NCI-H1048 (cell line): ENCODE measurements around the gene SFRP5.

ENCODE experiments used
- DNase-seq: peaks from one replicate; lab custom pipeline; 2025; lab: John Stamatoyannopoulos, UW

The SFRP5 gene

DNA sequence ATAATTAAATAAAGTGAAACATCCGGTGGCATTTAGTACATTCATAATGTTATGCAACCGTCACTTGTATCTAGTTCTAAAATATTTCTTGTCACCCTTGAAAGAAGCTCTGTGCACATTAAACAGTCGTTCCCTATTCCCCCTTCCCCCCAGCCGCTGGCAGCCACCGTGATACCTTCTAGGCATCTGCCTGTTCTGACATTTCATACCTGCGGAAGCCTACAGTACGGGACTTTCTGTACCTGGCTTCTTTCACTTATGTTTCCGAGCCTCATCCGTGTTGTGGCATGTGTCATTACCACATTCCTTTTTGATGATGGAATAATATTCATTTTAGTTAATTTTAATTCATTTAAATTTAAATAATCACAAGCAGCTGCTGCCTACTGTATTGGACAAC is 13.9 kb upstream of the SFRP5 start:
- no peak for DNase-seq

DNA sequence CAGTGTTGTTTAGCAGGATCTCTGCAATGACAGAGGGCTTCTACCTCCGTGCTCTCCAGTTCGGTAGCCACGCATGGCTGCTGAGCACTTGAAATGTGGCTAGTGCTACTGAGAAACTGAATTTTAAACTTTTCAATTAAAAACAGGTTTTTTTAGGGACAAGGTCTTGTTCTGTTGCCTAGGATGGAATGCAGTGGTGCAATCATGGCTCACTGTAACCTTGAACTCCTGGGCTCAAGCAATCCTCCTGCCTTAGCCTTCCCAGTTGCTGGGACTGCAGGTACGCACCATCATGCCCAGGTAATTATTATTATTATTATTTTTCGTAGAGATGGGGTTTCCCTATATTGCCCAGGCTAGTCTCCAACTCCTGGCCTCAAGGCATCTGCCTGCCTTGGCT is 13.4 kb upstream of the SFRP5 start:
- DNase-seq: no peak

DNA sequence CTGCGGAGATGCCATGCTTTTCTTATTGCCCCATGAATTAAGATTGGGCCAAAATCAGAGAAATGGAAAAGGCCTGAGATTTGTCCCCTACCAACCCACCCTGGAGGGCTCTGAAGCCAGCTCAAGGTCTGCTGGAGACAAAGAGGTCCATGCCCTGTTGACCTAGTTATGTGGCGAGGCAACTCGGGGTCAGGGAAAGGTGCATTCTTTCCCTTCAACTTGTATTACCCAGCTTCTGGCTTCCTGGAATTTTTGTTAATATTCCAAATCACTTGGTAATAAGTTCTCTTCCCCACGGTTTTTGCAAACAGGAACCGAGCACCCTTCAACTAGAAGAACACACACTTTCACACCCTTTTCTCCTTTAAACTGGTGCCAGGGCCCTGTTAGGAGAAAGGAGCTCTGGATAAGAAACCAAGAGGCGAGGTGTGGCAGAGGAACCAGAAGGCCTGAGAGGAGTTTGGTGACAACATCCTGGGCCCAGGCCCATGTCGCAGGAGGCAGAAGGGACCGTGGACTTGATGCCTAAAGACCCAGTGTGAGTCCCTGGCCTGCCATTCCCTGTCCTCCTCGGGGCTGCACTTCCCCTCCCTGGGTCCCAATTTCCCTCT is 12.5 kb upstream of the SFRP5 start:
- DNase-seq: no peak

DNA sequence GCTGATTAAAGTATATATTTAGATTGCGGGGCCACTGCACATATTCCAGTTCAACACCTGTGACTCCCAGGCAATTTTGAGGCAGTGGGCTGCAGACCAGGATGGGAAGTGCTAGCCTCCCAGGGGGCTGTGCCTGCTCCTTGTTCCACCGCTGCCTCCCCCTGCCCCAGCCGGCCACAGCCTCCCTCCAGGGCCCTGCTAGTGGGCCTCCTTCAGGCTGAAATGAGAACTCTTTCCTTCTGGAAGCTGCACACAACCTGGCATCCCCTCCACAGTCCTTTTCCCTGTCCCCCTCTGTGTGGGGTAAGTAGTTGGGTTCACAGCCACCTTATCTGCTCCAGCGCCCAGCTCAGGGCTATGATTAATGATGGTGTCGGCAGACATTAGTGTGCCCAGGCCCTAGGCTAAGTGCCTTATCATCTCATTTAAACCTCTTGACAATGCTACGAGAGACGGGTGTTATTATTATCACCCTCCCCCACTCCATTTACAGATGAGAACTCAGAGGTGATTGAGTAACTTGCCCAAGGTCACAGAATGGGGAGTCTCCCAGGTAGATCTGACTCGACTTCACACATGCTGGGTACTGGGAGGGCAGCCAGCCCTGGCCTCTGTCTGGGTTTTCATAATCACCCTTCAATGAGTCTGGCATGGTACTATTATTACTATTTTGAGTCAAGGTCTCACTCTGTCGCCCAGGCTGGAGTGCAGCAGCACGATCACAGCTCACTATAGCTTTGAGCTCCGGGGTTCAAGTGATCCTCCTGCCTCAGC is 10.8 kb upstream of the SFRP5 start:
- no peak for DNase-seq

DNA sequence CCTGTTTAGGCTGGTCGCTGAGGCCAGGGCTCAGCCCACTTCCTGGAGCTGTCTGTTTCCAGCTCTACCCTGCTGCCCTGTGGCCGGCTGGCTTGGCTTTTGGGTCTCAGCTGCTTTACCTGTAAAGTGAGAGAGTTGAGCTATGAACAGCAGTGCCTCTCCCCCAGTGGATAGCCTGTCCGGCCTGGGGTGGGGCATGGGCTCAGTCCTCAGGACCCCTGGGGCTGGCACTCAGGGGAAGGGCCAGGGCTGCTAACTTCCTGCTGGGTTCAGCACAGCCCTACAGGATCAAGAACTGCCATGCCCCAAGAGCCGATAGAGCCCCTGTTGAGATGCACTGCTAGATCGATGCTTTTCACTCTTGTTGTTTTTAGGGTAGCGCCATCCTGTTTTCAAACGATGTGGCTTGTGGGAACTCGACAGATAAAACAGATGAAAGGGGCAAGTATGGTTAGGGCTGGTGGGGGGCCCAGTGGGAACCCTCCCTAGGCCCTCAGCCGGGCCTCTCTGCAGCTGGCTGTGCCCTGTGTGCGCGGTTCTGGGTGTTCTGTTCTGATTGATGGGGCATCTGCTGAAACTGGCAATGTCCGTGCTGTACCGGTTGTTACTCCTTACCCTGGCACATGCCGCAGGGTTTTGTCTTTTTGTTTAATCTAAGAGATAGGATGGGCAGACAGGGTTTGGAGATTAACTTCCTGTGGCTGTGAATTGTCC is 10.0 kb upstream of the SFRP5 start:
- DNase-seq: no peak

DNA sequence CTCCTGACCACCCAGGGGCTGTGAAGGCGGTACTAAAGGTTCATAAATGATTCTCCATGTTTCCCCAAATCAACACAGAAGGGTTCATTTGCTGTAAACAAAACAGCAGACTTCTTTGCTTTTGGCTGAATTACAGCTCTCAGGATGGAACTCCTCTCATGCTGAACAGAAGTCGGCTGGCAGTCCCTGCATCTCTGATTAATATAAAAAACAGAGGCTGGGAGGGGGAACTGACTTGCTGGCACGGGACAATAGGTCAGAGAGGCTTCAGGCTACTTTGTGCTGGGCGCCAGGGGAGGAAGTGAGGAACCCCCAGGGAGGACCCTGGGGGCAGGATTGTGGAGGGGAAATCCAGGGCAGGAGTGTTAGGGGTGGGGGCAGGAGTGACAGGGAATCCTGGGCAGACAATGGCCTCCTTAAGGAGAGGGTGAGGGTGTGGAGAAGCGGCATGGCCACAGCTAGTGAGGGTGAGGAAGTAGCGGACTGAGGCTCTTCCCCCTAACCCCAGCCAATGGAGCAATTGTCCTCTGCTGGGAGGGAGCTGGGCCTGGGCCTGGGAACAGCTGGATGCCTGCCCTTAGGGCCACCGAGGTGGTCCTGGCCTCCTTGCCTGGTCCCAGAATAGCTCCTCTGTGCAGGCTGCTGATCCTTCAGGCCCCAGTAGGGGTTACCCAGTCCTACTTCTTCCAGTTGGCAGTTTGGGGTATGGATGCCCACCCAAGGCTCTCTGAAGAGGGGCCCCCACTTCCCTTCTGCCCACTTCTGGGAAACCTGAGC is 9.2 kb upstream of the SFRP5 start:
- no peak for DNase-seq

DNA sequence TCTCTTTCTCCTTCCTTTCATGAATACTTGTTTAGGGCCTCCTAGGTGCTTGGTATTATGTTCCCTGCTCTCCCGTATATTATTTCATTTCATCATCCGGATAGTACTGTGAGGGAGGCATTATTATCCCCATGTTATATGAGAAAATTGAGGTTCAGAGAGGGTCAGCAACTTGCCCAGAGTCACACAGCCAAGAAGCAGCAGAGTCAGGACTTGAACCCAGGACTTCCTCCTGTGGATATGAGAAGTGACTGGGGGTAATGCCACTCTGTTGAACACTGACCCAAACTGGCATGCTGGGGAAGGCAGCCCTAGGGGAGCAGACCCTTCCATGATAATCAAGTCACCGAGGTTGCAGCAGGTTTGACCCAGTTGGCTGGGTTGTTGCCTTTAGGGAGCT is 8.2 kb upstream of the SFRP5 start:
- no peak for DNase-seq

DNA sequence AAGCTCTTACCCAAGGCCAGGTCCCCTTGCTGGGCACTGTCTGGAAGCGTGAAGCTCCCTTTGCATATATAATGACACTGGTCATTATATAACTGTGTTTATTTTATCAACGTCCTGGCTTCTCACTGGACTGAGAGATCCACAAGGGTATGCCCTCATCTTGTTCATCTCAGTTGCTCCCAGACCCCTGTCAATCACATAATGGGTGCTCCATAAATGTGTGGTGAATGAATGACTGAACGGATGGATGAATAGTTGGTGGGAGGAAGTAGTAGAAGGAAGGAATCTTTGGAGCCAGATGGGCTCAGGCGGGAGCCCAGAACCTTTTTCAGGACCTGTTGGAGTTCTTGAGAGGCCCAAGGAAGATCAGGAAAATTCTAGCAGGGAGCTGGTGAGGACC is 7.7 kb upstream of the SFRP5 start:
- DNase-seq: no peak

DNA sequence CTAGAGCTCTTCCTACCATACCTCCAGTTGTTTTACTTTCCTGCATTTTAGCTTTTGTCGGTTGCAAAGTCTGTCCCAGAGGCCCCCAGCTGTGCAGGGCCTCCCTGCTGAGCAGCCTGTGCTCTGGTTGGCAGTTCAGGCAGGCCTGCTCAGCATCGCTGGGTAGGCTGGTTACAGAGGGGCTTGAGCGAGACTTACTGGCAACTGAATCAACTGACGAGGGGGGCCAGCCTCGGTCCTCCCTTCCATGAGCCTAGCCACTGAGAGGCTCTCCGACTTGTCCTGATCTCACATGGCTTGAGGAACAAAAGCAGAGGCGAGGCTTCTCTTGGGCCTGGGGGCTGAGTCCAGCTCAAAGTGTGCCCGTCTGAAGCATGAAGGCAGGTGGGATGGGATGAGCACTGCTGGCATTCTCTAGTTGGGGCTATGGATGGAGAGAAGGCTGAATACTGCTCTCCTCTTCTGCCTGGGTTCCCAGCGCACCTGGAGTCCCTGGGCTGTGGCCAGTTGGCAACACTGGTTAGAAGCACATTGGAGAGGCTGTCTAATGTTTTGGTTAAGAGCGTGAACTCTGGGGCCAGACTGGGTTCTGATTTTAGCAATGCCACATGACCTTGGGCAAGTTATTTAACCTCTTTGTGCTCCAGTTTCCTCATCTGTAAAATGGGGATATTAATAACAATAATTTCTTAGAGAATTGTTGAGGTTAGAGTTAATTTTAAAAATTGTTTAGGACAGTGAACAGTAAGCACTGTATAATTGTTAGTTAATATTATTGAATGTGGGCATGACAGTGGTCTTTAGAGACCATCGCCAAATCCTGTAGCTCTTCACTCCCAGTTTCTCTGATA is 6.9 kb upstream of the SFRP5 start:
- no peak for DNase-seq

DNA sequence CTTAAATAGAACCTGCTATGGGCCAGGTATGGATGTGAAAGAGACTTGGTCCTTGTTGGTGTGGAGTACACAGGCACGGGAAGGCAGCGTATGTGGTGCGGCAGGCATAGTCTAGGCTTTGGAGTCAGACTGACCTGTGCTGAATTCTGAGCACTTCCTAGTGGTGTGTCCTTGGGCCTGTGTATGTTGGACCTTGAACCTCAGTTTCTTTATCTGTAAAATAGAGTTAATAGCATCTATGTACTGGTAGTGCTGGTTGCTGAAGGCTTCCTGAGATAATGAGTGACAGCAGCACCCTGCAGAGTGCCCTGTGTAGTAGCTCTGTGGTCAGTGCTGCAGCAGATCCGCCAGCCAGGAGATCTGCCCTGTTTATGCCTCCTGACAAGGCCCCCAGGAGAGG is 5.3 kb upstream of the SFRP5 start:
- no peak for DNase-seq

DNA sequence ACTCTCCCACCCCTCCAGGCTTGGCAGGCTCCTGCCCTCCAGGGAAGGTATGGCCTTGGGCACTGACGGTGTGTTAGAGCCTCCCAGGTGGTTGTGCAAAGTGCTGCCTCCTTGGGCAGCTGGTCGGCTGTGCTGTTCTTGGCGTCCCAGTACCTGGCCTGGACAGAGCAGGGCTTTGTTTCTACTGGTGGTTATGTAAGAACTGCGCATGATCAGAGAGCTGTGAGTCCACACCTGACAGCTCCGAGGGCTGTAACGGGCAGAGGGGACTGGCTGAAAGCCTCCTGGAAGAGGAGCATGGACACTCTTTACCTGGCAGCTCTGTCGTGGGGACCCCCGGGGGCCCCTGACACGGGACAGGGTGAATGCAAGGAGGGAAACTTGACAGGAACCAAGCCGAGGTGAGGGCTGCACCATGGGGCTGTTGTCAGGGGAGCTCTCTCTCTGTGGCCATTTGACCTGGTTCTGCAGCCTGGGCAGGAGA is 3.1 kb upstream of the SFRP5 start:
- no peak for DNase-seq

DNA sequence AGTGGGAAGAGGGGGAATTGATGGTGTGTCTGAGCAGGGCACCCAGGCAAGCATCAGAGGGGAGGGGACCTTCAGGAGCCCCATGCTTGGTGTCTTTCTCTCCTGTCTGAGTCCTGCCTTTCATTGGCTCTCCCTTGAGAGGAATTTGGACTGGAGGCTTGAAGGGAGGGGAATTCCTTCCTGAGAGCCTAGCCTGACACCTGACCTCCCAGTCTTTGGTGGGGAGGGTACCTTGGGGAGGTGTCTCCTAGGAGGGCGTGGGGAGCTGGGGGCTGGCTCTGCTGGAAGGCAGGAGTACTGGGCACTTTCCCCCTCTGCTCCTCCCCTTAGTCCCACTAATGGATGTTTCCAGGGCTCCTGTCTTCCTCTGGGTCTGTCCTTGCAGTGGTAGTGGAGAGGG is 1.3 kb upstream of the SFRP5 start:
- no peak for DNase-seq

DNA sequence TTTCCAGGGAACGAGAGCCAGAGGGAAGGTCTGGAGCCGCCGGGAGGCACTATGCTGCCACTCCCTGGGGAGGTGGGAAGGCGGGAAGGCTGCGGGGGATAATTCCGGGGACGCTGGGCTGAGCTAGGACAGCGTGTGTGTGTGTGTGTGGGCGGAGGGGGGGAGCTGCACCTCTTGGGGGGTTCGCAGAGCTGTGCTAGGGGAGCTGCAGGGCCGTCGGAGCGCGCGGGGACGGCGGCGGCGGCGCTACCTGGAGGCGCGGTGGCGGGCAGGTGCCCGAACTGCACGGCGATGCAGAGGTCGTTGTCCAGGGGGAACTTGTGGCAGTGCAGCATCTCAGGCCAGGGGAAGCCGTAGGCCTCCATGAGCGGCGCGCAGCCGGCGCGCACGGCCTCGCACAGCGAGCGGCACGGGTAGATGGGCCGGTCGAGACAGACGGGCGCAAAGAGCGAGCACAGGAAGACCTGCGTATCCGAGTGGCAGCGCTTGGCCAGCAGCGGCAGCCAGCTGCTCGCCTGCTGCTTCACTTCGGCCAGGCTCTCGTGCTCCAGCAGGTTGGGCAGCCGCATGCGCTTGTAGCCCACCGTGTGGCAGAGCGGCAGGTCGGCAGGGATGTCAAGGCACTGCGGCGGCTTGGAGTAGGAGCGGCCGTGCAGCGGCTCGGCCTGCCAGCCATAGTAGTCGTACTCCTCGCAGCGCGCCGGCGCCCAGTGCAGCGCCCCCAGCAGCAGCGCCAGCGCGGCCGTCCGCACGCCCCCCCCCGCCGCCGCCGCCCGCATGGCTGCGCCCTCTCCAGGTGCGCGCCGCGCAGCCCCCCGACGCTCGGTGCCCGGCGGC is 526 bp downstream of the SFRP5 start:
- DNase-seq: no peak

DNA sequence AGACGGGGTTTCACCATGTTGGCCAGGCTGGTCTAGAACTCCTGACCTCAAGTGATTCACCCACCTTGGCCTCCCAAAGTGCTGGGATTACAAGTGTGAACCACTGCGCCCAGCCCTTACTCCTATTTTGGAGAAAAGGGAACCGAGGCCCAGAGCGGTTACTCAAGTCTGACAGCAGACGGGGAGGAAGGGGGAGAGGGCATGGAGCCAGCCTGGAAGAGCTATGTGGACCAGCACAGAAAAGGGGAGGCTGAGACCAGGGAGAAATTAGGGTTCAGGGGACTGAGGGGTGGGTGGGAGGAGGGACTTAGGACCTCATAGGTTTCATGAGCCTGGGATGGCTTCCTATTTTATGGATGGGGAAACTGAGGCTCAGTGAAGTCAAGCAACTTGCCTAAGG is 1.5 kb downstream of the SFRP5 start:
- DNase-seq: no peak

DNA sequence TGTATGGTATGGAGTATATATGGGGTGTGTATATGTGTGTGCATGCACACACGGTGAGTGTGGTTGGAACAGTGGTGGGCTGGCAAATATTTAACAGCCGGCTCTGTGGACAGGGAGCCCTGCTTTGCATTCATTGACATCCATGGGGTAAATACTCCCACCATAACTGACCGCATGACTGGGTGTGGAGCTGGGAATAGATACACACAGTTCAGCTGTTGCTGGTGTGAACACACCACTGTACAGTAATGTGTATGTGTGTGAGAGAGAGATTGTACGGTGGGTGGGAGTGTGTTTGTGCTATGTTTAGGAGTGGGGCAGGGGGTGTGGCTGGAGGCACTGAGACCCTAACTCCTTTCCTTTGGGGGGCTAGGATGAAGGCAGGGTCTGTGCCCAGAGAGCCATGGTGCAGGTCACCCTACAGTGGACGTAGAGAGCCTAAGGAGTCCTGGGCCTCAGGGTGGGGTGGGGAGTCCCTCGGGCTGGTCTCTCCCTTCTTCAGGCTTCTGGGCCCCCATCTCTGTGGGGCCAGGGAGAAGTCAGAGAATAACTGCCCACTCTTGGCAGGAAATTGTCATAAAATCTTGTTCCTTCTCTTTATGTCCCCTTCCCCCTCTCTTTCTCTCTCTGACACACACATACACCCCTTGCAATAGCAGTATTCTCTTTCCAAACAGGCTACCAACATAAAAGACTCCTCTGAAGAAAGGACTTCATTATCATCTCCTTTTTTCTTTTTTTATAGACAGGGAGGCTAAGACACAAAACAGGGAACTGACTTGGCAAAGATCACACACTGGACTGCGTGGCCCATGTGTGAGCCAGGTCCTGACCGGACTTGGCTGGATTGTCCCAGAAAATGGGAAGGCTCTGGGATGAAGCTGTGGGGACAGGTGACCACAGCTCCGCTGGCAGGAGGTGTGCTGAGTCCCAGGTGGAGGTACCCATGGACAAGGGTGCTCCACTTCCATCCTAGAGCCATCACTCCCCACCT is 3.2 kb downstream of the SFRP5 start:
- no peak for DNase-seq

DNA sequence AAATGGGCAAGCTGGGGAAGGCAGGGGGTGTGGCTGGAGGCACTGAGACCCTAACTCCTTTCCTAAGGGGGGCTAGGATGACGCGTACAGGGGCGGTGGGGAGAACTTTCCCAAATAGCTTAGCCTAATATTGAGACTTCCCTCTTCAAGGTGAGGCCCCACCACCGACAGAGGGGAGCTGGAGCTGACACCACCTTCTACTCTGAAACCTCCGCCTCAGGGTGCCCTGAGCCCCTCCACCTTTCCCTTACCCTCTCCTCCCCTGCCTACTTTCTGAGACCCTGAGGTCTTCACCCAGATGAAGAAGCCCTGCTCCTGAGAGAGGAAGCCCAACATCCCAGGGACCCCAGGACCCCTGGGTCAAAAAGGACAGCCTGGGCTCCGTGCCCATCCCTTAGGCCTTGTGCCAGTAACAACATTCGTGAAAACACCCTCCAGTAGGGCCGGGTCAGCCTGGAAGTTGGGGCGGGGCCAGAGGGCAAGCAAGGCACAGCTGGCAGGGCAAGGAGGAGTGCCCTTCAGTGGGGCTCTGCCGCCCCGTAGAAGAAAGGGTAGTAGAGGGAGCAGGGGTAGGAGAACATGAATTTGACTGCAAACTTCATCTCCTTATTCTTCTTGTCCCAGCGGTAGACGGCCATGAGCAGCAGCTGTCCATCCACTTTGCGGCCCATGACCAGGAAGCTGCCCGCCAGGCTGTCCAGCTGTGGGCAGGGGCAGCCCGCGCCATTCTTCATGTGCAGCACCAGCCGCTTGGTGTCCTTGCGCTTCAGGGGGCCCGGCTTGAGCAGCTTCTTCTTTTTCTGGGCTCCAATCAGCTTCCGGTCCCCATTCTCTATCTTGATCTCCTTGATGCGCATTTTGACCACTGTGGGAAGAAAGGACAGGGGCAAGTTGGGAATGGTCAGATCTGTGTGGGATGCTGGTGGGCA is 4.5 kb downstream of the SFRP5 start:
- no peak for DNase-seq

DNA sequence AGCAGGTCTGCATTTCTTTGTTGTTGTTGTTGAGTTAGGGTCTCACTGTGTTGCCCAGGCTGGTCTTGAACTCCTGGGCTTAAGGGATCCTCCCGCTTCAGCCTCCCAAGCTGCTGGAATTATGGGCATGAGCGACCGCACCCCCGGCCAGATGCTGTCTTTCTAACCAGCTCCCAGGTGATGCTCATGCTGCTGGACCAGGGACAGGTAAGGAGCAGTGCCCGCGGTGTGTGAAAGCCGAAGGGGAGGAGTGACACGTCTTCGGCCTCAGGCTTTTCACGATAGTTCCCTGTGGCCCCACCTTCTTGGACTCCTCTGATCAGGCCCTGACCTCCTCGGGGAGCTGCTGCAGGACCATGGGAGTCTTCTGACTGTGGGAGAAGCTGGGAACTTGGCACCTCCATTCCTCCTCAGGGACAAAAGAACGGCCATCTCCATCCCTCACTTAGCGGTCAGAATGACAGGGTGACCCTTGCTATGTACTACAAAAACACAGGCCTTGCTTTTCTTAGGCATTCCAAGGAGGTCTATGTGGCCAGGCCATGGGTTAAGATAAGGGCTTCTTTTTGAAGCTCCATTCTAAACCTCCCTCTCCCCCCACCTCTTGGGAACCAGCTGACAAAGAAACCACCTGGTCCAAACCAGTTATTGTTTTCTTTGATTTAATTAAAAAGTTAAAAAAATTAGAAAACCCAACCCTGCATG is 5.5 kb downstream of the SFRP5 start:
- DNase-seq: no peak

DNA sequence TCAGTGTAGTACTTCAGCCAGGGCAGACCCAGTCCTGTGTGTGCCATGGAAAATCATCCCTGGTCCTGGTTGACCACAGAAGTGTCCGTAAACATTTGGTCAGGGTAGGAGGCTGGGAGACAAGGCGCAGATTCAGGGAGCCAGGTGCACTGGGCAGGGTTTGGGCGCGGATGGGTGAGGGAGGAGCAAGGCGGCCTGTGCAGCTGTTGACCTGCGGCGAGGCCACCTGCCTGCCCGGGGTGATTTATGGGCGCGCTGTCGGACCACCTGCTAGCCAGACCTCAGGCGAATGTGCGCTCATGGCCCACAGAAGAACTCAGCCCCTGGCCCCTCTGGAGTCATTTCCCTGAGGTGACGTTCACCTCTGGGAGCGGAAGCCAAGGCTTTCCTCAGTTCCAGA is 6.6 kb downstream of the SFRP5 start:
- no peak for DNase-seq
